Endodermal cell (in vitro differentiated cells): Measurements from ENCODE around the gene IRX1. TPM values are rescaled to one million over a fixed set of nuclear protein-coding genes. Genes with fewer than 3 reads are reported as not detected.

Experiments used
- DNase-seq: peaks from one replicate; pipeline ENCODE4 v3.0.0-alpha.2; 2017
- H3K27ac ChIP-seq: 2 replicates; pipeline ENCODE4 v1.5.1; 2013; ENCODE audit warnings: mild to moderate bottlenecking, low read depth, low read length, moderate library complexity
- H3K27me3 ChIP-seq: 2 replicates; pipeline ENCODE4 v1.6.1; 2013; ENCODE audit warnings: mild to moderate bottlenecking, low read length, moderate library complexity; ENCODE audit not compliant: insufficient read depth, control insufficient read depth, poor library complexity, severe bottlenecking
- H3K36me3 ChIP-seq: 2 replicates; pipeline ENCODE4 v1.7.0; 2013; ENCODE audit warnings: mild to moderate bottlenecking, low read length, moderate library complexity; ENCODE audit not compliant: control insufficient read depth, insufficient read depth
- H3K4me1 ChIP-seq: one replicate; pipeline ENCODE4 v1.7.0; 2013; ENCODE audit warnings: low read length; ENCODE audit not compliant: control insufficient read depth, insufficient read depth
- H3K4me3 ChIP-seq: 2 replicates; pipeline ENCODE4 v1.5.1; 2013; ENCODE audit warnings: mild to moderate bottlenecking, low read length, moderate library complexity
- H3K9ac ChIP-seq: 2 replicates; pipeline ENCODE4 v1.6.1; 2013; ENCODE audit warnings: mild to moderate bottlenecking, low read length, moderate library complexity; ENCODE audit not compliant: poor library complexity, severe bottlenecking; ENCODE audit errors: extremely low read depth
- H3K9me3 ChIP-seq: 2 replicates; pipeline ENCODE4 v1.6.1; 2013; ENCODE audit warnings: mild to moderate bottlenecking, low read length, moderate library complexity; ENCODE audit not compliant: control insufficient read depth
- H3K27ac Mint-ChIP-seq: 2 replicates; pipeline ENCODE4 v1.8.0; 2020; ENCODE audit warnings: mixed read lengths
- H3K27me3 Mint-ChIP-seq: 2 replicates; pipeline ENCODE4 v1.8.0; 2021; ENCODE audit warnings: mild to moderate bottlenecking, mixed read lengths; ENCODE audit not compliant: insufficient read depth
- H3K36me3 Mint-ChIP-seq: 2 replicates; pipeline ENCODE4 v1.8.0; 2020; ENCODE audit warnings: low read depth, mixed read lengths
- H3K4me1 Mint-ChIP-seq: 2 replicates; pipeline ENCODE4 v1.8.0; 2020; ENCODE audit warnings: mixed read lengths
- H3K4me3 Mint-ChIP-seq: 2 replicates; pipeline ENCODE4 v1.8.0; 2020; ENCODE audit warnings: mild to moderate bottlenecking, moderate library complexity, mixed read lengths
- H3K9me3 Mint-ChIP-seq: 2 replicates; pipeline ENCODE4 v1.8.0; 2020; ENCODE audit warnings: mild to moderate bottlenecking, mixed read lengths
- CTCF ChIP-seq: fragments of 200-600 bp; sonication (generic); conservative IDR thresholded peaks from 2 replicates; pipeline ENCODE4 v1.5.0; 2021; ENCODE audit warnings: antibody characterized with exemption, mild to moderate bottlenecking
- WGBS, 2 experiments: methylation state at CpG; one replicate each; pipeline versions ENCODE4 v1.1.5 to v1.1.7; 2013; ENCODE audit warnings: missing lambda C conversion rate in 2 of 2, mixed read lengths in 1 of 2; ENCODE audit not compliant: insufficient coverage in 1 of 2, insufficient read length in 1 of 2; 5-methylcytosine and 5-hydroxymethylcytosine counted together
- total RNA-seq, 2 donors: library from RNA; stranded (reverse); fragmentation: NEBNext Ultra II Directional in 1 of 2; extraction: Animal tissue kit (Norgen Biotek cat#: 25700) in 1 of 2; gene quantifications; 2 replicates in 1 of 2; 3 replicates in 1 of 2; pipeline ENCODE4 v1.2.1, GENCODE V29; 2021

Gene IRX1
- total RNA-seq, 2 donors from 2014 or later, result 1.9 to 7.6 TPM

- peaks cover 6% of the 10 kb centered on the region for H3K27me3 ChIP-seq
- Mint-ChIP-seq H3K36me3 (no peaks in the 10 kb centered on the region), H3K4me1 (peaks cover 7% of the 10 kb centered on the region), H3K27ac (no peak overlapping the region), H3K4me3 (no peak overlapping the region), H3K9me3 (peaks cover 17% of the 10 kb centered on the region), H3K27me3 (peaks cover 4% of the 10 kb centered on the region)
- no peak overlapping the region for H3K27ac ChIP-seq
- no peaks in the 10 kb centered on the region for H3K4me1 ChIP-seq
- no peak for TF ChIP-seq CTCF
- WGBS, 2 experiments, result 88 to 93% methylated on average over 4 to 9 of the region's 9 CpGs
- H3K9me3 ChIP-seq, result peaks cover 12% of the 10 kb centered on the region
- no peak overlapping the region for H3K9ac ChIP-seq
- H3K4me3 ChIP-seq, result no peak overlapping the region
- no peaks in the 10 kb centered on the region for H3K36me3 ChIP-seq
- DNase-seq, result no peak
Observed at GRCh38 chr5:3564827-3565518, 30.7 kb upstream of the IRX1 start.

GRCh38 chr5:3584724-3585531 lies 10.7 kb upstream of the IRX1 start:
- Mint-ChIP-seq H3K9me3 (no peaks in the 10 kb centered on the region), H3K36me3 (no peaks in the 10 kb centered on the region), H3K27me3 (peaks cover 96% of the 10 kb centered on the region), H3K4me3 (no peak overlapping the region), H3K4me1 (no peaks in the 10 kb centered on the region), H3K27ac (no peak overlapping the region)
- Histone ChIP-seq H3K36me3 (no peaks in the 10 kb centered on the region), H3K4me1 (no peaks in the 10 kb centered on the region), H3K27me3 (peaks cover 93% of the 10 kb centered on the region), H3K9ac (no peak overlapping the region), H3K4me3 (no peak overlapping the region), H3K27ac (no peak overlapping the region), H3K9me3 (no peaks in the 10 kb centered on the region)
- no peak for DNase-seq
- WGBS, 2 experiments, result 88% methylated on average over 5 of the region's 5 CpGs
- no peak for TF ChIP-seq CTCF

GRCh38 chr5:3590161-3590966 lies 5.3 kb upstream of the IRX1 start:
- Histone ChIP-seq H3K27ac (no peak overlapping the region), H3K9me3 (no peaks in the 10 kb centered on the region), H3K4me1 (no peaks in the 10 kb centered on the region), H3K4me3 (peak overlapping the region; percentile 53), H3K9ac (no peak overlapping the region), H3K36me3 (no peaks in the 10 kb centered on the region), H3K27me3 (peaks cover 100% of the 10 kb centered on the region)
- Mint-ChIP-seq H3K27me3 (peaks cover 99% of the 10 kb centered on the region), H3K4me1 (peaks cover 12% of the 10 kb centered on the region), H3K27ac (no peak overlapping the region), H3K36me3 (no peaks in the 10 kb centered on the region), H3K9me3 (no peaks in the 10 kb centered on the region), H3K4me3 (peak overlapping the region; percentile 36)
- no peak for TF ChIP-seq CTCF
- WGBS, 2 experiments, result 5 to 7% methylated on average over 41 to 51 of the region's 51 CpGs
- peak; percentile 66 for DNase-seq
